Activated naive CD4-positive, alpha-beta T cell treated with Interleukin-2 at 50 U/mL for 16 hours (primary cell): Measurements from ENCODE around the gene PSMC3IP.

ENCODE experiments used
- DNase-seq: peaks from one replicate; pipeline ENCODE4 v3.0.0-alpha.2; 2020

PSMC3IP gene

DNA sequence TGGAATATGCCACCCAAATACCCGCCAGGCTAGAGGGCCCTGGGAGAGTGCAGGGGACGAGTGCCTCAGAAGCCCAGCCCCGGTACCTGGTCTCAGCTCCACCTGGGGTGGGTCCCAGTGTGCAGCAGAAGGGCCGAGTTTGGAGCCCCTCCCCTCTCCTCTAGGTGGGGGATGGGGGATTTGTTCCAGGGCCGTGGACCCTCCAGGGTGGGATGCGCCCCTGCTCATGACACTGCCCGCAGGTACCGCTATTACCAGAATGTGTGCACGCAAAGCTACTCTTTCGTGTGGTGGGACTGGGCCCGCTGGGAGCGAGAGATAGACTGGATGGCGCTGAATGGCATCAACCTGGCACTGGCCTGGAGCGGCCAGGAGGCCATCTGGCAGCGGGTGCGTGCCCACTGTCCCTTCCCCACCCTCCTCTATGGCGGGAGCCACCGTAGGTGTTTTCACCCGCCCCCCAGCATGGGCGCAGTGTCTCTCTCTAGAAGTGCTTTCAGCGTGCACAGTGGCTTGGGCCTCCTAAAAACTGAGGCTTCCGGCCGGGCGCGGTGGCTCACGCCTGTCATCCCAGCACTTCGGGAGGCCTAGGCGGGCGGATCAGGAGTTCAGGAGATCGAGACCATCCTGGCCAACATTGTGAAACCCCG, 40.2 kb downstream of the PSMC3IP start:
- DNase-seq, result no peak

- peak; percentile 77 for DNase-seq
Observed at GRCh38 chr17:42536372-42537155, 41.0 kb downstream of the PSMC3IP start.

DNA sequence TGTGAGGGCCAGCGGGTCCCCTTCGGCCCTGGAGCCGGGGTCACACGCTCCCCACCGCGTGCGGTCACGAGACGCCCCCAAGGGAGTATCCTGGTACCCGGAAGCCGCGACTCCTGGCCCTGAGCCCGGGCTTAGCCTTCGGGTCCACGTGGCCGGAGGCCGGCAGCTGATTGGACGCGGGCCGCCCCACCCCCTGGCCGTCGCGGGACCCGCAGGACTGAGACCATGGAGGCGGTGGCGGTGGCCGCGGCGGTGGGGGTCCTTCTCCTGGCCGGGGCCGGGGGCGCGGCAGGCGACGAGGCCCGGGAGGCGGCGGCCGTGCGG, 41.5 kb downstream of the PSMC3IP start, which contains the start of gene NAGLU:
Gene NAGLU (plus strand): TSS at position 194 of the 324 bp plus-strand sequence. CDS start 32 bp downstream, at position 226.
- peak; percentile 86 for DNase-seq

DNA sequence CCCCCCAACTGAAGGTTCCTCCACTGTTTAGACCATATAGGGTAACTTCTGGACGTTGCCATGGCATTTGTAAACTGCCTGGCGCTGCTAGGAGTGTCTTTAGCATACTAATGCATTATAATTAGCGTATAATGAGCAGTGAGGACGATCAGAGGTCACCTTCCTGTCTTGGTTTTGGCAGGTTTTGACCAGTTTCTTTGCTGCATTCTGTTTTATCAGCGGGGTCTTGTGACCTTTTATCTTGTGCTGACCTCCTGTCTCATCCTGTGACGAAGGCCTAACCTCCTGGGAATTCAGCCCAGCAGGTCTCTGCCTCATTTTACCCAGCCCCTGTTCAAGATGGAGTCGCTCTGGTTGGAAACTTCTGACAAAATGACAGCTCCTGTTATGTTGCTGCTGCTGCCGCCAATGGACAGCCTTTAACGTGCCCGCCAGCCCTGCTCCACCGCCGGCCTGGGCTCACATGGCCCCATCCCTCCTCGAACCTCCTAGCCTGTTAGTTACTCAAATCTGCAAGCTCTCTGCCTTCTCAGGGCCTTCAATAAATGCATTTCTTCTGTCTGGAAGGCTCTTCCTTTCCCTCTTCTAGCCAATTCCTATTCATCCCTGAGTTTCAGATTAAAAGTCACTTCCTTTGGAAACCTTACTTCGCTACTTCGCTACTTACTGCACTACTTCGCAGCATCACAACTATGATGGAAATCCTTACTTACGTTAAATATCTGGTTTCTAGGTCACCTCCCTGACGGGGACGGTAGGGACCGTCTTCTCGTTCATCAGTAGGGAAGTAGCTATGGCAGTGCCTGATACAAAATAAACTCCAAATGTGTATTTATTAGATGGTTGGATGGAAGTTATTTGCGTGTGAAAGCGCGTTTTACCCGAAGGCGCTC, 42.1 kb downstream of the PSMC3IP start:
- DNase-seq, result no peak

GRCh38 chr17:42531455-42532354, 45.8 kb downstream of the PSMC3IP start:
- DNase-seq, result peak; percentile 60

GRCh38 chr17:42530952-42531454, 46.5 kb downstream of the PSMC3IP start:
- no peak for DNase-seq

GRCh38 chr17:42529061-42529460, 48.5 kb downstream of the PSMC3IP start:
- DNase-seq, result no peak

- DNase-seq, result no peak
Observed at GRCh38 chr17:42527932-42528331, 49.6 kb downstream of the PSMC3IP start.

GRCh38 chr17:42526031-42526444, 51.5 kb downstream of the PSMC3IP start:
- no peak for DNase-seq

- no peak for DNase-seq
Observed at GRCh38 chr17:42525221-42525620, 52.3 kb downstream of the PSMC3IP start.

DNA sequence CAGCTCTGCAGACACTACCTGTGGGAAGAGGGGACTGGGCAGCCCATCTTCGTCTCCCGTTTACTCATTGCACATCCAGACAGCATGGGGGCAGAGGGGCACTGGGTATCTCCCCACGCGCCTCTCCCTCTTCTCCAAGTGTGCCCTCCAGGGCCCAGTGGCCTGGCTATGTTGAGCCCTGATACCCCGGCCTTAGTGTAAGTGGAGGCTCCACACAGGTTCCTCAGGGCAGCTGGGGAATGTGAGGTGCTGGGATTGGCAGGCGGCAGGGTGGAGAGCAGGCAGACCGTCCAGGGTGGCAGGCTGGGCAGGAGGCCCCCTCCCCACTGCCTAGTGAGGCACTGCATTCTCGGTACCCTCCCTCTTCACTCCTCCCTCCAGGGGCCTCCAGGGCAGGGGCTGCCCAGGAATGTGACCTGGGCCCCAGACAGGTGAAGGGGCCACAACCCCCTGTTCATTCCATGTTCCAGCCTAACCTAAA, 54.7 kb downstream of the PSMC3IP start:
- DNase-seq, result no peak
